ENCODE results near the gene PTP4A1.

The PTP4A1 gene

DNA sequence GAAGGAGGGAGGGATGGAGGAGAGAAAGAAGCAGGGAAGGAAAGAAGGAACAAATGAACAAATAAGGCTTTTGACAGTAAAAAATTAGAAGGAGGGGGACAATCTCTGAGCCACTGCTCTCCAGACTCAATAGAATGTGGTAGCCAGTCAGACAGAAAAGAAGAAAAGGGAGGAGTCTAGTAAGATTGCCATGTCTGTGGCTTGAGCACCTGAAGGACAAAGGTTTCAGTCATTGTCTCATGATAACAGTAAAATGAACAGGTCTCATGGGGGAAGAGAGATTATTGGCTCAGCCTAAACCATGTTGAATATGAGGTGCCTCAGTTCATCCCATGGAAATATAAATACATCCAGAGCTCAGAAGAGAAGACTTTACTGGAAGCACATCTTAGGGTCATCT is 14.0 kb upstream of the PTP4A1 start:
- no peak for FAIRE-seq

GRCh38 chr6:63560801-63561287 is 11.4 kb upstream of the PTP4A1 start:
- no peak for FAIRE-seq

GRCh38 chr6:63561288-63561687 is 11.0 kb upstream of the PTP4A1 start:
- FAIRE-seq: no peak

GRCh38 chr6:63563235-63563634 is 9.0 kb upstream of the PTP4A1 start:
- no peak for FAIRE-seq

DNA sequence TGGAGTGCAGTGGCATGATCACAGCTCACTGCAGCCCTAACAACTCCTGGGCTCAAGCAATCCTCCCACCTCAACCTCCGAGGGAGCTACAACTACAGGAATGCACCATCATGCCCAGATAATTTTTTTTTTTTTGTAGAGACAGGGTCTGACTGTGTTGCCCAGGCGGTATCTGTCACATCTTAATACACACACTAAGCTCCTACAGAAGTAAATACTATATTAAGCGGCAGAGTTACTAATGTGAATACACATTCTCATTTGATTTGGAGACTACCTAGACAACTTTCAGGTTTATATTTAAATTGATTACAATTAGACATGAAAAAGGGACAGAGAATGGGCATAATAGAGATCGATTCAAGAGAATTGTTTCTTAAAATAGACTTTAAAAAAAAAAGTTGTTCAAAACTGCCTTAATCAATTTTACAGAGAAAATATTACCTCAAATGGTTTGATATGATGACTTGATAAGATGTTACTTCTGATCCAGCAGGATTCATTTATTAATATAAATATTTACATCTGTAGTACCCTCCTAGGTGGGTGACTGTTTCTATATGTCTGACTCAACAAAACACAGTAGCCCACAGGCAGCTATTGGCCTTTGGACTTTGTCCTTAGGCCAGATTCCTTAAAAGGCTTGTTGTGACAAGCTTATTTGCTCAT is 7.1 kb upstream of the PTP4A1 start:
- no peak for FAIRE-seq

- FAIRE-seq: no peak
Observed at GRCh38 chr6:63565727-63566596, 6.3 kb upstream of the PTP4A1 start.

GRCh38 chr6:63567966-63568365 is 4.3 kb upstream of the PTP4A1 start:
- FAIRE-seq: no peak

DNA sequence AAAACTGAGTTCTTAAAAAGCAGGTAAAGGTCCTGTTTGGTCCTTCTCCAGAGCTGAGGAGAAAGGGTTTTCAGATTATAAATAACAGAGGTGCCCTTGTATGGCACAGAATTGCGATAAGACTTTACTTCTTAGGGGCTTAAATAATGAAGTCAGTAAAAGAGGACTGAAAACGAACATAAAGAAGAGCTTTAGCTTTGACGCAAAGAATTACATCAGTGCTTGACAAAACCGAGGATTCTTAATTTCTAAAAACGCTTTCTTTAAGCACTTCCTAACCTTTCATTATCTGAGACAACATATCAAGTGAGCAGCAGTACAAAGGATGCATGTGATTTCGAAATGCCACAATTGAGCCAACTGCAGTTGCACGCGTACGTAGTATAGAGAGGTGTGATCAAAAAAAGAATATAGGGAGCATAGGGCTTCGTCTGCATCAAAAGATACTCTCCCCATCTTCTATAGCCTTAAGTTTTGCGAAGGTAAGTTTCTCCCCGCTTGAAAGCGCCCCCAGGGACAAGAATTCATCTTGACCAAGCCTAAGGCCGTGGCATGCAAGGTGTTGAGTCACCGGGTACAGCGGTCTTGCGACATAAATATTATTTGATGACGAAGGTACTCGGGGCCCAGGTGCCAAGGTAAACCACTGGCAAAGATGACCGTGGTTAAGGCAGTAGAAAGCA is 778 bp upstream of the PTP4A1 start:
- no peak for FAIRE-seq

- FAIRE-seq: no peak
Observed at GRCh38 chr6:63572747-63573075, 431 bp downstream of the PTP4A1 start.

DNA sequence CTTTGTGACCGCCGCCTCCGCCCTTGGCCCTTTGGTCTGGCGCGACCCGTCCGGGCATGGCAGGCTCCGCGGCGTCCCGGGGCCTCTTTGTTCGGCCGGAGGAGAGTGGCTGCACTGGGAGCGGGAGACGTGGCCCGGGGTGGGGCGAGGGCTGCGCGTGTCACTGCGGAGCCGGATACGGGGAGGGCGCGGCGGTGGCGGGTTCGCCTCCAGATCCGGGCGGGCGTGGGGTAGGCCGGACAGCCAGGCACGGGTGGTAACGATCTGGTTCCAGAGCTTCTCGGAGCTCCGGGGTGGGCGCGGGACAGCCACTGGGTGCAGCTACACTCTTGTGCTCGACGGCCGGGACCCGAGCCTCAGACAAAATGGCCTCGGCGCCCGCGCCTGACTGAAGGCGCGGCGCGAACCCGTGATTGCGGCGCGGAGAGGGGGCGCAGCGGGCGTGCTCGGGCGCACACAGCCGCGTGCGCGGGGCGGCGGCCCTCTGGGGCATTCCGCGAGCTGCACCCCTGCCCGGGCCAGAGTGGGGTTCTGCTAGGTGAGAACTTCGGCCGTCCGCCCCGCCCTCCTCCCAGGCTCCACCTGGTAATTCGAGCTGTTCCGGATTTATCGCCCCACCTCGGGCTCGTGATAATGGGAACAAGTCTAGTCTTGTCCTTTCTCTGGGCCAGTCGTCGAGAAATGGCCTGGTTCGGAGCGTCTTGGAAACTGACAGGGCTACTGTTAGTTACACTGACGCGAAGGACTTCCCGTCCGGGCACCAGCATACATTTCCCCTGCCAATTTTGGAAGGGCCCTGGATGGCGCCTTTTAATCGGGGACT is 1.0 kb downstream of the PTP4A1 start:
- no peak for FAIRE-seq

DNA sequence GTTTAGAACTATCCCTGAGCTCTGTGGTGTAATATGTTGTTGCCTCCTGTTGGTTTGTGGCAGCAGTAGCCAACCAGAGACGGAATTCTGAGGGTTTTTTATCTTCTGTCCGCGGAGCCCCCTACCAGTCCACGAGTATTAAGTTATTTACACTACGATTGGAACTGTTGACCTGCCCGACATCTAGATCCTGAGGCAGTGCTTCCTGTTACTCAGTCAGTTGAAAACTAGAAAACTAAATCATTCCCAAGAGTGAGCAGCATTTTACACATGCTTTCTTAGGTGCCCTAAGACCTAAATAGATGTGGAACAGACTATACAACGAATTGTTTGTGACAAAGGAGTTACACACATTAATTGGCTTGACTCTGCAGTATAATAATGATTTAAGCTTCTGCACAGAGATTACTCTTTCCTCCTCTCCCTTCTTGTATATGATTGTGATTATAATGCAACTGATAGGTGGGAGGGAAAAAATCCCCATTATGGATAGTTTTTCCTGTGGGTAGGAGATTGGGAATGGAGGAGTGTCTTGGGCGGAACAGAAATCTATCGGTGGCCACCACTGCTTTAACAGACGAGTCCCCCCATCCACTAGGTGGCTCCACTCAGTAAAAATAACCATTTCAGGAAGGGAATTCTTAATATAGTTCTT is 1.7 kb downstream of the PTP4A1 start:
- no peak for FAIRE-seq

DNA sequence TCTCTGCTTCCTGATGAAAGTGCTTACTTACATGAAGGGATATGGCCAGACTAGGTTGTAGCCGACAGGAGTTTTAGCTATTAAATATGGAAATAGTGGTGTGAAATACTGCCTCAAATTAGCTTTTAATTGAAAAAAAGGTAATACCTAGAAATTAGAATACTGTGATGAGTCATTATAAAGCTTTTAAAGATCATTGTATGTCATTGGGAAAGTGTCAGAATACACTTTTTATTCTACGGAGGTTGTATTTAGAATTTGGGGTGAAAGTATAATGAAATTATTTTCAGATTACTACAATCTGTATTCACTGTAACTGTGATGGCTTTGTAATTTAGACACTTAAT is 2.2 kb downstream of the PTP4A1 start:
- no peak for FAIRE-seq

DNA sequence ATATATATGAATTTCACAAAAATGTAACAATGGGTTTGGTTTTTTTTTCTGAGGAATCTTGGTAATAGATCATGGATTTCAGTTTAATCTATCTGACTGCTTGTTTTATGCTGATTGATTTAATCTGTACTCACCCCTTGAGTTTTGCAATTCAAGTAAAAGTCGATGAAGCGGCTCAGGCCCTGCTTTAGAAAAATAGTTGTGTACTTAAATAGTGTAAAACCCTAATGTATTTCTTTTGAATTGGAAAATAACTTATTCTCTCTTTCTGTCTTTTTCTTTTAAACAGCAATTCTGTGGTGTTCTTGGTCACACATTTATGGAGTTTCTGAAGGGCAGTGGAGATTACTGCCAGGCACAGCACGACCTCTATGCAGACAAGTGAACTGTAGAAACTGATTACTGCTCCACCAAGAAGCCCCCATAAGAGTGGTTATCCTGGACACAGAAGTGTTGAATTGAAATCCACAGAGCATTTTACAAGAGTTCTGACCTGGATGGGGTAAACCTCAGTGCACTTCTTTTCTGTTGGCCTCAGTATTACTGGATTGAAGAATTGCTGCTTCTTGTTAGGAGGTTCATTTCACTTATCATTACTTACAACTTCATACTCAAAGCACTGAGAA is 4.0 kb downstream of the PTP4A1 start:
- FAIRE-seq: no peak

- FAIRE-seq: no peak
Observed at GRCh38 chr6:63576985-63577712, 4.9 kb downstream of the PTP4A1 start.

DNA sequence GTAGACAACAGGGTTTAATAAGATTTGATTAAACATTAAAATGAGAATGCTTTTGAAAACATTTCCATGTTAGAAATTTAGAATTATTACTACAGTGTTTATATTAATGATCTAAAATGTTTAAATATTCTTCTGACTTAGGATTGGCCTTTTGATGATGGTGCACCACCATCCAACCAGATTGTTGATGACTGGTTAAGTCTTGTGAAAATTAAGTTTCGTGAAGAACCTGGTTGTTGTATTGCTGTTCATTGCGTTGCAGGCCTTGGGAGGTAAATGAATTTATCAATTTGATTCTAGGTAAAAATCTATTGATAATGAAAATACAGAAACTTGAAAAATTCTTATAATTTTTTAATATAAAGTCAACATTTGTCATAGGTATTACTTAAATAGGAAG is 6.5 kb downstream of the PTP4A1 start:
- no peak for FAIRE-seq

GRCh38 chr6:63579937-63580703 is 7.8 kb downstream of the PTP4A1 start:
- no peak for FAIRE-seq

- FAIRE-seq: no peak
Observed at GRCh38 chr6:63580704-63580961, 8.4 kb downstream of the PTP4A1 start.

DNA sequence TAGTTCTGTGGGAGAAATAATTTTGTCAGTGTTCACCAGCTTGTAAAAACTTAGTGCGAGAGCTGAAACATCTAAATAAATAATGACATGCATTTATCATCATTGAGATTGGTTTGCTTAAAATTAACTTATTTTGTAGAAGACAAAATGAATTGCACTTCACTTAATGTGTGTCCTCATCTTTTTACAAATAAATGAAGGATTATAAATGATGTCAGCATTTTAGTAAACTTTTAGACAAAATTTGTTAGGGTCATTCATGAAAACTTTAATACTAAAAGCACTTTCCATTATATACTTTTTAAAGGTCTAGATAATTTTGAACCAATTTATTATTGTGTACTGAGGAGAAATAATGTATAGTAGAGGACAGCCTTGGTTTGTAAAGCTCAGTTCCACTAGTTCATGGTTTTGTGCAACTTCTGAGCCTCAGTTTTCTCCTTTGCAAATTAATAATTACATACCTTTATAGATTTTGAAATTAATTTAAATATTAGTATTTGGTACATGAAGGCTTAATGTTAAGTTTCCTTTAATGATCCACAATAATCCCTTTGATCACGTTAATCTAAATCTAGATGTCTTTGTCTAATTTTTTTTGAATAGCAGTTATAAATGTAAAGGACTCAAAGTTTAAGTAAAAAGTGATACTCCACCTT is 9.2 kb downstream of the PTP4A1 start:
- no peak for FAIRE-seq

GRCh38 chr6:63582579-63583231 is 10.4 kb downstream of the PTP4A1 start:
- no peak for FAIRE-seq

DNA sequence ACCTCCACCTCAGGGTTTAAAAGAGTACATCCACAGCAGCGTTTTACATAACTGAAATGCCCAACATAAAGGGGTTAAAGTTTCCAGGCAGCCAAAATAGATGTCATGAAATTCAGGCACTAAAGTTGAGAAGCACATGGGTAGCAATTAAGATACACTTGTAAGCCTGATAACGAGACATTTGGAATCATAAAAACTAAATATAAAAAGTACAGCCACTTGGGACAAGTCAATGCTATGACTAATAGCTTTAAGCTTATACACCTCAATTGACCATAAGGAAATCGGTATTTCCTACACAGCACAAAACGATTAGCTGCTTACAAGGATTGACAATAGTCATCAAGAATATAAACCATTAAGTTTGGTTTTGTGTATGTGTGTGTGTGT is 11.8 kb downstream of the PTP4A1 start:
- no peak for FAIRE-seq

All from A204.1 (cell line).